ENCODE data around the gene CDC14A.

GRCh38 chr1:100380635-100381034 is 28.3 kb downstream of the CDC14A start:
- TF ChIP-seq GATA3 (IDR thresholded peaks at IDR 0.05; ENCODE audit: low read depth, low read length) (no peak), GATA2 (IDR thresholded peaks at IDR 0.05; ENCODE audit: low read depth, low read length) (no peak)

All from SH-SY5Y (cell line).